Liver (tissue), 3 donors: ENCODE measurements around the gene MFSD11.
A peak's percentile ranks its signal among the peaks of the same experiment; 100 is the strongest.

Experiments
- CTCF ChIP-seq: fragments of 150-350 bp; IDR thresholded peaks from 2 replicates; pipeline ENCODE4 v1.5.1; 2017; ENCODE audit warnings: improper control_type of control experiment, low read depth, low read length; ENCODE audit not compliant: missing input control
- JUND ChIP-seq, 2 donors: IDR thresholded peaks; 2 replicates each; pipeline ENCODE4 v1.6.1; 2016; ENCODE audit warnings: antibody characterized with exemption in 2 of 2
- YY1 ChIP-seq: IDR thresholded peaks from 2 replicates; pipeline ENCODE4 v1.6.1; 2016; ENCODE audit warnings: antibody characterized with exemption, mild to moderate bottlenecking
- ZBTB33 ChIP-seq: IDR thresholded peaks from 2 replicates; pipeline ENCODE4 v1.6.1; 2016; ENCODE audit warnings: antibody characterized with exemption
- TF ChIP-seq, protein P1 (sequence below): IDR thresholded peaks from 2 replicates; pipeline ENCODE4 v1.6.1; 2016; ENCODE audit warnings: antibody characterized with exemption, mild to moderate bottlenecking
- donor health status: healthy.
- donor health status: healthy.

DNA sequence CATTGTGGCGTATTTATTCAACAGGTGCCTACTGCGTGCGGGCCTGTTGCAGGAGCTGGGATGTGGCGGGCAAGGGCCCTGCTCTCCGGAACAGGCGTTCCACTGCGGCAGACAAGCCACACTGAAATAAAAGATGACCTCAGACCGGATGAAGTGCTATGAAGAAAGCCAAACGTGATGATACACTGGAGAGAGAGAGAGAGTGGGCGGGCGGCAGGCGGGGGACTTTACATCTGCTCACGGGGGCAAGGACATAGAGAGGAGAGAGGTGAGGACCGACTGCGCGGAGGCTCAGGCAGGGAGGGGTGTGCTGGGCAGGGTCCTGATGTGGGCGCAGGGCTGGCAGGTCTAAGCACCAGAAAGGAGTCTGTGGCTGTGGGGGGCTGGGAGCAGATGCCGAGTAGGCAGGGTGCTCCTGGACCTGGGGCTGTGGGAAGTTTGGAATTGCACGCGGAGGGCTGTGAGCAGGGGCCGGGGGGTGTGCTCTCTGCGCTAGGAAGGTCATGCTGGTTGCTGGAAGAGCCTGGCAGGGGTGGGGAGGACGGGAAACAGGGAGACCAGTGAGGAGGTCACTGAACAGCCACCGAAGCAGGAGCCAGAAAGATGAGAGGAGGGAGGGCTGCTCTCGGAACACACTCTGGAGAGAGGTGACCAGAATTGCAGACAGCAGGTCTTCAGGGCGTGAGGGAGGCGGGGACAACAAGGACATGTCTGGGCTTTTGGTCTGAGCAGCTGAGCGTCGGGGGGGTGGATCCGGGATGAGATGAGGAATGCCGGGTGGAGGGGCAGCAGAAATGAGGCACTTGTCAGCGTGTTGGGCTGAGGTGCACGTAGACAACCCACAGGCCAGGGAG is 37.1 kb upstream of the MFSD11 start:
- TF ChIP-seq CTCF (no peak), JUND (IDR thresholded peaks at IDR 0.05) (peak in 1 of 2 donors; percentile 32), YY1 (no peak), ZBTB33 (no peak)
- TF ChIP-seq, protein P1, sequence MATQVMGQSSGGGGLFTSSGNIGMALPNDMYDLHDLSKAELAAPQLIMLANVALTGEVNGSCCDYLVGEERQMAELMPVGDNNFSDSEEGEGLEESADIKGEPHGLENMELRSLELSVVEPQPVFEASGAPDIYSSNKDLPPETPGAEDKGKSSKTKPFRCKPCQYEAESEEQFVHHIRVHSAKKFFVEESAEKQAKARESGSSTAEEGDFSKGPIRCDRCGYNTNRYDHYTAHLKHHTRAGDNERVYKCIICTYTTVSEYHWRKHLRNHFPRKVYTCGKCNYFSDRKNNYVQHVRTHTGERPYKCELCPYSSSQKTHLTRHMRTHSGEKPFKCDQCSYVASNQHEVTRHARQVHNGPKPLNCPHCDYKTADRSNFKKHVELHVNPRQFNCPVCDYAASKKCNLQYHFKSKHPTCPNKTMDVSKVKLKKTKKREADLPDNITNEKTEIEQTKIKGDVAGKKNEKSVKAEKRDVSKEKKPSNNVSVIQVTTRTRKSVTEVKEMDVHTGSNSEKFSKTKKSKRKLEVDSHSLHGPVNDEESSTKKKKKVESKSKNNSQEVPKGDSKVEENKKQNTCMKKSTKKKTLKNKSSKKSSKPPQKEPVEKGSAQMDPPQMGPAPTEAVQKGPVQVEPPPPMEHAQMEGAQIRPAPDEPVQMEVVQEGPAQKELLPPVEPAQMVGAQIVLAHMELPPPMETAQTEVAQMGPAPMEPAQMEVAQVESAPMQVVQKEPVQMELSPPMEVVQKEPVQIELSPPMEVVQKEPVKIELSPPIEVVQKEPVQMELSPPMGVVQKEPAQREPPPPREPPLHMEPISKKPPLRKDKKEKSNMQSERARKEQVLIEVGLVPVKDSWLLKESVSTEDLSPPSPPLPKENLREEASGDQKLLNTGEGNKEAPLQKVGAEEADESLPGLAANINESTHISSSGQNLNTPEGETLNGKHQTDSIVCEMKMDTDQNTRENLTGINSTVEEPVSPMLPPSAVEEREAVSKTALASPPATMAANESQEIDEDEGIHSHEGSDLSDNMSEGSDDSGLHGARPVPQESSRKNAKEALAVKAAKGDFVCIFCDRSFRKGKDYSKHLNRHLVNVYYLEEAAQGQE = no peak
